Naive B cell (primary cell): Measurements from ENCODE around the gene TFEB. TPM values are rescaled to one million over a fixed set of nuclear protein-coding genes. Genes with fewer than 3 reads are reported as not detected.

ENCODE experiments used
- ATAC-seq, 2 donors: fragments of 150-1000 bp; cut with Tn5 transposase; 2 replicates each; pipeline ENCODE4 v1.10.0; 2021; ENCODE audit warnings: low read depth in 2 of 2, mild to moderate bottlenecking in 2 of 2, moderate library complexity in 2 of 2
- DNase-seq: peaks from one replicate; pipeline ENCODE4 v3.0.0; 2022
- H3K27ac Mint-ChIP-seq, 6 donors: one replicate each; pipeline ENCODE4 v1.8.0; 2020 to 2022; ENCODE audit warnings: mild to moderate bottlenecking in 6 of 6, mixed read lengths in 6 of 6, moderate library complexity in 5 of 6, inconsistent platforms in 2 of 6
- H3K27me3 Mint-ChIP-seq, 3 donors: one replicate each; pipeline ENCODE4 v1.8.0; 2021 to 2022; ENCODE audit warnings: mixed read lengths in 3 of 3, mild to moderate bottlenecking in 1 of 3
- H3K36me3 Mint-ChIP-seq, 2 donors: one replicate each; pipeline ENCODE4 v1.8.0; 2020 to 2022; ENCODE audit warnings: mixed read lengths in 2 of 2, inconsistent platforms in 1 of 2, mild to moderate bottlenecking in 1 of 2
- H3K4me1 Mint-ChIP-seq, 3 donors: one replicate each; pipeline ENCODE4 v1.8.0; 2020 to 2022; ENCODE audit warnings: mixed read lengths in 3 of 3, inconsistent platforms in 1 of 3, mild to moderate bottlenecking in 1 of 3, moderate library complexity in 1 of 3
- H3K4me3 Mint-ChIP-seq, 8 donors: one replicate each; pipeline ENCODE4 v1.8.0; 2020 to 2022; ENCODE audit warnings: mild to moderate bottlenecking in 8 of 8, mixed read lengths in 8 of 8, moderate library complexity in 8 of 8, inconsistent platforms in 2 of 8
- H3K9me3 Mint-ChIP-seq, 7 donors: one replicate each; pipeline ENCODE4 v1.8.0; 2020 to 2022; ENCODE audit warnings: mixed read lengths in 7 of 7, mild to moderate bottlenecking in 5 of 7, inconsistent platforms in 2 of 7, moderate library complexity in 1 of 7
- polyA plus RNA-seq, 6 donors: library from polyadenylated mRNA; unstranded; fragments of 300-500 nt; fragmentation: Illumina TruSeq; gene quantifications; one replicate each; pipeline ENCODE4 v1.2.3, GENCODE V29; 2021; ENCODE audit warnings: low read depth in 6 of 6

TFEB gene
- polyA plus RNA-seq, 6 donors from 2014 or later, result 52.3 to 145 (median 72.6) TPM

GRCh38 chr6:41699063-41699462 is 36.3 kb downstream of the TFEB start:
- peak overlapping the region in 4 of 6 donors; percentile 25 to 97 (median 88) for H3K27ac Mint-ChIP-seq
- no peak for ATAC-seq
- no peaks in the 10 kb centered on the region for H3K27me3 Mint-ChIP-seq
- no peaks in the 10 kb centered on the region for H3K9me3 Mint-ChIP-seq
- H3K36me3 Mint-ChIP-seq, result no peaks in the 10 kb centered on the region
- H3K4me3 Mint-ChIP-seq, result peak overlapping the region in 1 of 8 donors; percentile 44
- peaks cover 52 to 83% (median 82%) of the 10 kb centered on the region in 3 donors for H3K4me1 Mint-ChIP-seq
- DNase-seq, result no peak

- no peaks in the 10 kb centered on the region for H3K9me3 Mint-ChIP-seq
- DNase-seq, result no peak
- H3K36me3 Mint-ChIP-seq, result no peaks in the 10 kb centered on the region
- ATAC-seq, result no peak
- H3K27me3 Mint-ChIP-seq, result no peaks in the 10 kb centered on the region
- H3K4me1 Mint-ChIP-seq, result peaks cover 49 to 82% (median 81%) of the 10 kb centered on the region in 3 donors
- peak overlapping the region in 5 of 6 donors; percentile 33 to 97 (median 68) for H3K27ac Mint-ChIP-seq
- peak overlapping the region in 2 of 8 donors; percentile 16 to 42 for H3K4me3 Mint-ChIP-seq
Observed at GRCh38 chr6:41697861-41698781, 37.3 kb downstream of the TFEB start.

GRCh38 chr6:41696788-41697187 is 38.6 kb downstream of the TFEB start:
- no peak overlapping the region for H3K4me3 Mint-ChIP-seq
- H3K27ac Mint-ChIP-seq, result peak overlapping the region in 2 of 6 donors; percentile 7 to 83
- ATAC-seq (no peak), DNase-seq (no peak)
- peaks cover 54 to 80% (median 80%) of the 10 kb centered on the region in 3 donors for H3K4me1 Mint-ChIP-seq
- no peaks in the 10 kb centered on the region for H3K27me3 Mint-ChIP-seq
- H3K9me3 Mint-ChIP-seq, result no peaks in the 10 kb centered on the region
- H3K36me3 Mint-ChIP-seq, result peaks cover 0 to 4% of the 10 kb centered on the region in 2 donors

GRCh38 chr6:41695825-41696224 is 39.6 kb downstream of the TFEB start:
- Mint-ChIP-seq H3K9me3 (no peaks in the 10 kb centered on the region), H3K27ac (peak overlapping the region in 3 of 6 donors; percentile 57 to 82 (median 81)), H3K27me3 (no peaks in the 10 kb centered on the region), H3K36me3 (peaks cover 0 to 10% of the 10 kb centered on the region in 2 donors), H3K4me3 (no peak overlapping the region), H3K4me1 (peaks cover 52 to 76% (median 73%) of the 10 kb centered on the region in 3 donors)
- ATAC-seq (no peak), DNase-seq (no peak)

GRCh38 chr6:41694815-41695526 is 40.4 kb downstream of the TFEB start:
- no peaks in the 10 kb centered on the region for H3K27me3 Mint-ChIP-seq
- no peaks in the 10 kb centered on the region for H3K9me3 Mint-ChIP-seq
- peaks cover 50 to 74% (median 73%) of the 10 kb centered on the region in 3 donors for H3K4me1 Mint-ChIP-seq
- H3K36me3 Mint-ChIP-seq, result peaks cover 0 to 10% of the 10 kb centered on the region in 2 donors
- no peak for DNase-seq
- ATAC-seq, result no peak
- peak overlapping the region in 1 of 8 donors; percentile 32 for H3K4me3 Mint-ChIP-seq
- H3K27ac Mint-ChIP-seq, result peak overlapping the region; percentile 2 to 90 (median 80)

- Mint-ChIP-seq H3K4me1 (peaks cover 43 to 70% (median 68%) of the 10 kb centered on the region in 3 donors), H3K4me3 (peak overlapping the region in 1 of 8 donors; percentile 10), H3K36me3 (peaks cover 0 to 10% of the 10 kb centered on the region in 2 donors), H3K27ac (peak overlapping the region in 5 of 6 donors; percentile 79 to 92 (median 87)), H3K9me3 (no peaks in the 10 kb centered on the region), H3K27me3 (no peaks in the 10 kb centered on the region)
- no peak for DNase-seq
- ATAC-seq, result no peak
Observed at GRCh38 chr6:41693281-41694240, 41.8 kb downstream of the TFEB start.

GRCh38 chr6:41692730-41693129 is 42.7 kb downstream of the TFEB start:
- Mint-ChIP-seq H3K27me3 (no peaks in the 10 kb centered on the region), H3K36me3 (peaks cover 0 to 10% of the 10 kb centered on the region in 2 donors), H3K9me3 (no peaks in the 10 kb centered on the region), H3K4me3 (no peak overlapping the region), H3K27ac (peak overlapping the region in 4 of 6 donors; percentile 27 to 88 (median 58)), H3K4me1 (peaks cover 44 to 69% (median 64%) of the 10 kb centered on the region in 3 donors)
- DNase-seq (no peak), ATAC-seq (no peak)

- peak overlapping the region in 4 of 6 donors; percentile 65 to 93 (median 84) for H3K27ac Mint-ChIP-seq
- H3K4me3 Mint-ChIP-seq, result no peak overlapping the region
- H3K27me3 Mint-ChIP-seq, result no peaks in the 10 kb centered on the region
Observed at GRCh38 chr6:41692080-41692675, 43.2 kb downstream of the TFEB start.

GRCh38 chr6:41691426-41692079 is 43.9 kb downstream of the TFEB start:
- peaks cover 44 to 63% (median 60%) of the 10 kb centered on the region in 3 donors for H3K4me1 Mint-ChIP-seq
- peak overlapping the region in 1 of 8 donors; percentile 4 for H3K4me3 Mint-ChIP-seq

More at GRCh38 chr6:41692080-41692675, 43.2 kb downstream of the TFEB start:
- Mint-ChIP-seq H3K36me3 (peaks cover 0 to 10% of the 10 kb centered on the region in 2 donors), H3K4me1 (peaks cover 44 to 69% (median 64%) of the 10 kb centered on the region in 3 donors), H3K9me3 (no peaks in the 10 kb centered on the region)
- DNase-seq (no peak), ATAC-seq (no peak)

GRCh38 chr6:41690541-41691330 is 44.7 kb downstream of the TFEB start:
- Mint-ChIP-seq H3K27me3 (no peaks in the 10 kb centered on the region), H3K27ac (peak overlapping the region; percentile 18 to 82 (median 74)), H3K4me3 (peak overlapping the region in 1 of 8 donors; percentile 35), H3K4me1 (peaks cover 40 to 57% (median 54%) of the 10 kb centered on the region in 3 donors), H3K9me3 (no peaks in the 10 kb centered on the region), H3K36me3 (peaks cover 0 to 10% of the 10 kb centered on the region in 2 donors)
- DNase-seq (no peak), ATAC-seq (no peak)

More at GRCh38 chr6:41691426-41692079, 43.9 kb downstream of the TFEB start:
- Mint-ChIP-seq H3K9me3 (no peaks in the 10 kb centered on the region), H3K36me3 (peaks cover 0 to 10% of the 10 kb centered on the region in 2 donors), H3K27me3 (no peaks in the 10 kb centered on the region), H3K27ac (peak overlapping the region in 3 of 6 donors; percentile 62 to 87 (median 82))
- no peak for ATAC-seq
- DNase-seq, result no peak
